IPS DF 19.7 (cell line): ENCODE results near the gene CREBBP.

Experiments used
- DNase-seq: peaks from one replicate; pipeline ENCODE4 v3.0.0-alpha.2; 2013; ENCODE audit warnings: low read depth, low spot score

CREBBP gene

GRCh38 chr16:3879887-3880564 is 487 bp downstream of the CREBBP start:
- DNase-seq = no peak

GRCh38 chr16:3879258-3879886 is 1.1 kb downstream of the CREBBP start:
- DNase-seq = no peak

GRCh38 chr16:3878610-3879009 is 1.9 kb downstream of the CREBBP start:
- DNase-seq = no peak

- no peak for DNase-seq
Observed at GRCh38 chr16:3876695-3877094, 3.8 kb downstream of the CREBBP start.

GRCh38 chr16:3876160-3876559 is 4.4 kb downstream of the CREBBP start:
- DNase-seq = no peak

DNA sequence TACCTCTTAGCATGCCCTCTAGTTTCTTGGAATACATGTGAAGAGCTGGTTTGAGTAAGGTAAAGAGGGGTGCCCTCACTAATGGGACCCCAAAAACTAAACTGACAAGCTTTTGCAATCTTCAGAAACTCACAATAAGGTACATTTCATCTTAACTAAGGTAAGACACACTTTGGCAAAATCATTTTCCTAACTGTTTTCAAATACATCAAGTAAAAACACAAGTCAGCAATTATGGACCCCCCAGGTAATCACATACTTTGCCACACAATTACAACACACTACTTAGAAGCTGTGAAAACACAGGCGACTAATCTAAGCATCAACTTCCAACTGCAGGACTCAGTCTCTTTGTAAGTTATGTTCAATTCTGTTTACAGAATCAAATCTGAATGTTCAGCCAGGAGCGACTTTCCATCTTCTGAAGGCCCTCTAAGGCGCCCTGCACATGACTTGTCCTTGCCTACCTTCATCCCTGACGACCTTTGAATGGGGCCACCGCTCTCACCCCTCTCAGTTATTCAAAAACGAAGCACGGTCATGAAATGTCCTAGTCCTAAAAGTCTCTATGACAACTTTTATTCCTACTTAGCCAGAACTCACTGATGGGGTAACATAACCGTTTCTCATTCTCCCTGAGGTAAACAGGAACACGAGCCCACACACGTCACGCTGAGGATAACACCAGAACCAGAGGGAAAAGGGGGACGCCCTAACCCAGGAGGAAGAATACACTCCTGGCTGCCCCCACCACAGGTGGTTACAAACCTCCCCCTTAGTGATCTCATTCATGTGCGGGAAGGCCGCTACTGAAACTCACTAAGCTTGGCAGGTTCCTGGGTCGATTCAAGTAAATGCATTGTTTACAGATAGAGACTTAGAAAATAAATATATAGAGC is 5.5 kb downstream of the CREBBP start:
- DNase-seq = no peak

- DNase-seq = no peak
Observed at GRCh38 chr16:3874242-3874641, 6.3 kb downstream of the CREBBP start.

DNA sequence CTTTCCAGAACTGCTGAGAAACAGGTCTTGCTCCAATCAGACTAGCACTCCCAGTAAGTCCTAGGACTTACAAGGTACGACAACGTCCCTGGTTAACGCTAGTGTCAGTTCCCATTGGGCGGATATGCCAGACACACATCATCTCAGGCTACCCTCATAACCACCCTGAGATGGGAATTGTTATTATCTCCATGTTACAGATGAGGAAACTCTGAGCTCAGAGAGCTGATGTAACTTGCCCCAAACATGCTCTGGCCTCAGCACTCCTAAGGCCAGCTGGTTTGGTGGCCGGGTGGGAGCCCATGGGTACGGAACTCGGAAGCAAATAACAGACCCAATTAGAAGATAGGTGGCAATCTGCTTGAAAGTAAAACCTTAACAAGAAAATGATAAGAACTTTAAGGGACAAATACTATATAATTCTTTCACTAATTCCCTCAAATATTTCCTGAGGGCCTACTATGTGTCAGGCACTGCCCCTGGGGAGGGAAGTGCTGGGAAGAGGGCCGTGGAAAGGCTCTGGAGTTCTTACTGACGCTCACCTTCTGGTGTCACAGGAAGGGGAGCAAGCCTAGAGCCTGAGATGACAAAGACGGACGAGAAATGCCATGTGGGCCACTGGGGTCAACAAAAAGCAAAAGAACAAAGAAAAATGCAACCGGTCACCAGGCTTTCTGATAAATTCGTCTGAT is 6.9 kb downstream of the CREBBP start:
- no peak for DNase-seq

DNA sequence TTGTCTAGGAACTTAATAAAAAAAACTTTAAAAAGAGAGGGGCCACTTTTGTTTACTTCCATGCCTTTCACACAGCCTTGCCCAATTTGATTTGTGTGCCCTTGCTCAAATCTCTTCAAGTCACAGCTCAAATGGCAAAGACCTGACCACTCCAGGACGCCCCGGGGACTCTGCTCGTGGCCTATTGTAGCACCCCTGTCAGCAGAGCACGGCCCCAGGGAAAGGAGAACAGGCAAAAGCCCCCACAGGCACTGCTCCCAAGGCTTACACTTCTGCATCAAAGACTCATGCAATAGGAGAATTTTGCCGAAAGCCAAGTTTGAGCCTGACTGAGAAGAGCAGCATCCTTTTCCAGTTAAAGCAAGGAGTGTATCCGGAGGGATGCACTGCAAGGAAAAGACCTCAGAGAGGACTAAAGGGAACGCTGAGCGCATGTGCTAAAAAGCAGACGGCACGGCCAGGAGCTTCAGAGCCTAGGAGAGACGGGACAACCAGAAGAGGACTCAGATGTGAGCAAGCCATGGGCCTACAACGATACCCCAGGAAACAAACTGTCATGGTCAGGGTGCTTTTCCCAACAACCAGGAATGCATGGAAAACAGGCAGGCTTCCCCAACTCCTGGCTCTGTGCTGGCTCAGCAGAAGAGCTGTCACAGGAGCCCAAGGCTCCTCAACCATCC is 8.2 kb downstream of the CREBBP start:
- DNase-seq = no peak

DNA sequence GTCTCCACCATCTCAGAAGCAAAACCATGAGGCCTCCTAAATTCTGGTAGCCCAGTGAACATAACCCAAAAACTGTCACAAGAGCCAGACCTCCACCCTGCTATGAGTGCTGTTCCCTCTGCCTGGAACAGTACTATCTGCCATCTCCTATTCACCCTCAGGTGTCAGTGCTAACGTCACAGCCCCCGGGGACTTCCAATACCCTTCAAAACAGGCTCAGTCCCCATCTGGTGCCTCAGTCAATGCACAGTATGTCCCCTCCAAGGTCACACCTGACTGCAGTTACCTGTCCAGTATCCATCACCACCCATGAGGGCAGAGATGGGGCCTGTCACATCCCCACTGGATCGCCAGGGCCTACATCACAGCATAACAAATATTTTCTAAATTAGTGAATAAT is 11.5 kb downstream of the CREBBP start:
- DNase-seq = no peak

DNA sequence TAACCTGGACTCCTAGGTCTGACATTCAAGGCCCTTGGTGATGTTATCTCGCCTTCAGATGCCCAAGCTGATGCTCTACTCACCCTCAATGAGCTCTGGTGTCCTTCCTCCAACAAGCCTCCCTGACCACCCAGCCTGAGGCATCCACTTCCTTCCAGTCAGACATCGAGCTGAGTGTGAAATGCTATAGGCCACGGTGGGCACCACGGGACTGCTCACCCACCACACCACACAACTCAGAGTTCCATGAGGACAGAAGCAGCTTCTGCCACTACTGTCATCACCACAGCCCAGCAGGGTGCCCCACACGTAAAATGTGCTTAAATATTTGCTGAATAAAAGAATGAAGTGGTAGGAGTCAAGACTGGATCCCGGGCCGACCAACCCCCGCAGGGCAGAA is 12.0 kb downstream of the CREBBP start:
- DNase-seq = no peak

GRCh38 chr16:3866703-3867431 is 13.6 kb downstream of the CREBBP start:
- no peak for DNase-seq

- no peak for DNase-seq
Observed at GRCh38 chr16:3865241-3865640, 15.3 kb downstream of the CREBBP start.

GRCh38 chr16:3864562-3864961 is 16.0 kb downstream of the CREBBP start:
- DNase-seq = no peak

DNA sequence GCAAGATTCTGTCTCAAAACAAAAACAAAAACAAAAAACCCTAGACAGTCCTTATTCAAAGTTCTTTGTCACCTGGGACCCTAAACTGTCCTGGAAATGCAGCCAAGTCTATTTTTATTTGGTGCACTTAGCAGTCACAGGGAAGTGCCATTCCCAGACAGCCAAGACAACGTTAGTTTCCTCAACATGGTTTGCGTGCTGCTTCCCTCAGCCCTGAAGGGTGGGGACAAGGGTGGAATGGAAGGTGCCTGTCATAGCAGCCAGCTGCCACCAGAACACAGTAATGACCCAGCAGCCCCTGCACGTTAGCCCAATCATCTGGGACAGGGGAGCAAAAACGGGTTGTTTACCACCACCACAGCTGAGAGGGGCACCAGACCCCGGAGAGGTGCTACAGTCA is 16.9 kb downstream of the CREBBP start:
- DNase-seq = no peak

- DNase-seq = no peak
Observed at GRCh38 chr16:3861808-3862451, 18.6 kb downstream of the CREBBP start.

DNA sequence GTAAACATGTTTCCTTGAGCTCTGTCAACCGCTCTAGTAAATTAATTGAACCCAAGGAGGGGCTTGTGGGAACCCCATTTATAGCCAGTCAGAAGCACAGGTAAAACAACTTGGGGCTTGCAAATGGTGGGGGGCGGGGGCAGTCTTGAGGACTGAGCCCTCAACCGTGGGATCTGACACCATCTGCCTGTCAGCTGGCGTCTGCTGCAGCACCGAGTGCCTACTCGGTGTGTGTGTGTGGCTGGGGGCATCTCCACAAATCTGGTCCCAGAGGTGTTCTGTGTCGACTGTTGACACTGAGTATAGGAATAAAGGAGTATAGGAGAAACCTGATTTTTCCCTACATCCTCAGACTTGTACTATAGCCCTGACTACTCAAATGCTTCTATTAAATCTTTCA is 20.6 kb downstream of the CREBBP start:
- DNase-seq = no peak

DNA sequence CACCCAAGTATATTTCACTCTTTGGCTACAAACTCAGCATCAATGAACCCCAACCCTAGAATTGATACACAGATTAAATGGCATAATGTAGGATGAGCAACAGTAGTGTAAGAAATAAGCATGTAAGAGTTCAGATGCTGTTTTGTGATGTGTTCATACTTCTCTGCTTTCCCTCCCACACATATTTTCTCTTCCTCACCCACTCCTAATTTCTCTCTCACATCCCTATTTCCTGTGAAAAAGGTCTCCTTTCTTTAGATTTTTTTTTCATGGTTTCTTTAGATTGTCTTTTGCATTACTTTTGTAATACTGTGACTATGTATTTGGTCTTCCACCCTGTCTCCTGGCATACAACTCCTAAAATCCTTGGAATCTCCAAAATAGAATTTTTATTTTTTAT is 21.7 kb downstream of the CREBBP start:
- DNase-seq = no peak

GRCh38 chr16:3857189-3858043 is 23.1 kb downstream of the CREBBP start:
- DNase-seq = no peak
